GM12891 (cell line): Measurements from ENCODE around the gene RIIAD1.

Experiments used
- POLR2A ChIP-seq: IDR thresholded peaks from 2 replicates; pipeline ENCODE4 v1.6.1; 2011; ENCODE audit warnings: low read depth, low read length, control low read depth
- TAF1 ChIP-seq: IDR thresholded peaks from 2 replicates; pipeline ENCODE4 v1.6.1; 2011; ENCODE audit warnings: low read depth, low read length, control low read depth

DNA sequence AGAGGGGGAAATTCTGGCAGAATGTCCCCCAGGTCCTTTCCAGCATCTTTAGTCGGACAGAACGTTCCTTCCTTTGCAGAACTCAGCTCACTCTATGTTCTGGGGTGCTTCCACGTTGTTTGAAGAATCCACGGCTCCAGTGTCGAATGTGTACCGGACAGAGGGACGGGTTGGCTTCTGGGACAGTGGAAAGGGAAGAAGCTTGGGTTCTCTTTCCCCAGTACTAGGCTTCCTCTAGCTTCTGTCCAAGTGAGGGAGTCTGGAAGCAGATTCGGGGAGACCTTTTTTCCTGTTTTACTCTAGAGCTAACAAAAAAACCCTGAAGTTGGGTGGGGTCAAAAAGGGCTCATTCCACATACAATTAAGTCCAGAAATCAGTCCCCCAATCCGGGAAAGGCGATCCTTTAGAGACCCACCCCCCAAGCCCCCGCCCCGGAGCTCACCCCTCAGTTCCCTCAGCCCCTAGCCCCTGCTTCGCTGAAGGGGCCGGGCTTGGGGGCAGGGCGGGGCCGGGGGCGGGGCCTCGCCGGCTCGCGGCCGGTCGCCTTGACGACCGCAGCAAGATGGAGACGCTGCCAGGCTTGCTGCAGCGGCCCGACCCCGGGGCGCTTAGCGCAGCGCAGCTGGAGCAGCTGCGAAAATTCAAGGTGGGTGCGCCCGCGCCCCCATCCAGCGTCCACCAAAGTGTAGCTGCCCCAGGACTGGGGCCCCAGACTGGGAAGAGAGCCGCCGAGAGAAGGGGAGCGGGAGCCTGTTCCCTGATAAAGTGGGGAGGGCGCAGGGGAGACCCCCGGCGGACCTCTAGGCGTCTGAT is at the start of gene RIIAD1:
- TF ChIP-seq POLR2A (no peak), TAF1 (no peak)
